ENCODE data around the gene ETS1.

DNA sequence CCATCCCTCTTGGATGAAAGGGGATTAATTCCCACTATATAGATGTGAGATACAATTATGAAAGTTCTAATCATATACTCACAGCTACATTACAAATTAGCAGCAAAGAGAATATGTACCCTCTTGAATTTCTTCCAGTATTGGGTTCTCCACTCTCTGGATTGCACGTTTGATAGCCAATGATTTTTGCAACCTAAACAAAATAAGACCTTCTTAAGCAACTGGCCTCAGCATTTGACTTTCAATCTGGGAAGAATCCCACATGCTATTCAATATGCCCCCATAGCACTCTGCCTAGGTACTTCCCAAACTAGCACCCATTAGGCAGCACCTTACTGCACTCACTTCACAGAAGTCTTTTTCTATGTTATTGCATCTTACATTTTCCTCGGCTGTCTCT, 55.8 kb downstream of the ETS1 start:
- TF ChIP-seq POLR2AphosphoS5 (IDR thresholded peaks at IDR 0.05): no peak
- TF ChIP-seq, protein P1, sequence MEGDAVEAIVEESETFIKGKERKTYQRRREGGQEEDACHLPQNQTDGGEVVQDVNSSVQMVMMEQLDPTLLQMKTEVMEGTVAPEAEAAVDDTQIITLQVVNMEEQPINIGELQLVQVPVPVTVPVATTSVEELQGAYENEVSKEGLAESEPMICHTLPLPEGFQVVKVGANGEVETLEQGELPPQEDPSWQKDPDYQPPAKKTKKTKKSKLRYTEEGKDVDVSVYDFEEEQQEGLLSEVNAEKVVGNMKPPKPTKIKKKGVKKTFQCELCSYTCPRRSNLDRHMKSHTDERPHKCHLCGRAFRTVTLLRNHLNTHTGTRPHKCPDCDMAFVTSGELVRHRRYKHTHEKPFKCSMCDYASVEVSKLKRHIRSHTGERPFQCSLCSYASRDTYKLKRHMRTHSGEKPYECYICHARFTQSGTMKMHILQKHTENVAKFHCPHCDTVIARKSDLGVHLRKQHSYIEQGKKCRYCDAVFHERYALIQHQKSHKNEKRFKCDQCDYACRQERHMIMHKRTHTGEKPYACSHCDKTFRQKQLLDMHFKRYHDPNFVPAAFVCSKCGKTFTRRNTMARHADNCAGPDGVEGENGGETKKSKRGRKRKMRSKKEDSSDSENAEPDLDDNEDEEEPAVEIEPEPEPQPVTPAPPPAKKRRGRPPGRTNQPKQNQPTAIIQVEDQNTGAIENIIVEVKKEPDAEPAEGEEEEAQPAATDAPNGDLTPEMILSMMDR (IDR thresholded peaks at IDR 0.05): no peak

All from prostate gland (tissue), 2 donors.